Liver (tissue), 3 donors: ENCODE data around the gene TOMM40L.

ENCODE experiments used
- FOXA1 ChIP-seq: IDR thresholded peaks from 2 replicates; pipeline ENCODE4 v1.6.1; 2016; ENCODE audit warnings: antibody characterized with exemption
- JUND ChIP-seq, 2 donors: IDR thresholded peaks; 2 replicates each; pipeline ENCODE4 v1.6.1; 2016; ENCODE audit warnings: antibody characterized with exemption in 2 of 2
- RAD21 ChIP-seq, 2 donors: IDR thresholded peaks; 2 replicates each; pipeline ENCODE4 v1.6.1; 2016; ENCODE audit warnings: antibody characterized with exemption in 2 of 2, mild to moderate bottlenecking in 2 of 2
- TAF1 ChIP-seq: conservative IDR thresholded peaks from 2 replicates; pipeline ENCODE4 v1.6.1; 2016; ENCODE audit warnings: antibody characterized with exemption, mild to moderate bottlenecking
- YY1 ChIP-seq: IDR thresholded peaks from 2 replicates; pipeline ENCODE4 v1.6.1; 2016; ENCODE audit warnings: antibody characterized with exemption, mild to moderate bottlenecking
- TF ChIP-seq, protein P1 (sequence below): fragments of 150-350 bp; IDR thresholded peaks from 2 replicates; pipeline ENCODE4 v1.5.1; 2017; ENCODE audit warnings: improper control_type of control experiment, low read depth, low read length; ENCODE audit not compliant: missing input control
- TF ChIP-seq, protein P2 (sequence below): IDR thresholded peaks from 2 replicates; pipeline ENCODE4 v1.6.1; 2016; ENCODE audit warnings: antibody characterized with exemption, mild to moderate bottlenecking
- donor health status: healthy.
- donor health status: healthy.

DNA sequence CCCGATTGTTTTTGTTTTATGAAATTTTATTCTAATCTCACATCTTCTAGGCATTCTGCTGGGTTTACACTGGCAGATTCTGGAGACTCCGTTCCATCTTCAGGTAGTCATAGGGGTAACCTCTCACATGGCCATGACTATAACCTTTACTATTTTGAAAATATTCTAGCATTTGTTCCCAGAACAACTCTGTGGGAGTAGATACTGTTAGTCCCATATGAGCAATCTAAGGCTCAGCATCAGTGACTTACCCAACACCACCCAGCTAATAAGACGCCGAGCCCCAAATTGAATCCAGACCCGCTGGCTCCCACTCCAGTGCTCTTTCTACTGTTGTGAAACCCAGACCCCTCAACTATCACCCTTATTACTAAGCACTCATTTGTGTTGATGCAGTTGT, 36.8 kb upstream of the TOMM40L start:
- TF ChIP-seq, protein P1, sequence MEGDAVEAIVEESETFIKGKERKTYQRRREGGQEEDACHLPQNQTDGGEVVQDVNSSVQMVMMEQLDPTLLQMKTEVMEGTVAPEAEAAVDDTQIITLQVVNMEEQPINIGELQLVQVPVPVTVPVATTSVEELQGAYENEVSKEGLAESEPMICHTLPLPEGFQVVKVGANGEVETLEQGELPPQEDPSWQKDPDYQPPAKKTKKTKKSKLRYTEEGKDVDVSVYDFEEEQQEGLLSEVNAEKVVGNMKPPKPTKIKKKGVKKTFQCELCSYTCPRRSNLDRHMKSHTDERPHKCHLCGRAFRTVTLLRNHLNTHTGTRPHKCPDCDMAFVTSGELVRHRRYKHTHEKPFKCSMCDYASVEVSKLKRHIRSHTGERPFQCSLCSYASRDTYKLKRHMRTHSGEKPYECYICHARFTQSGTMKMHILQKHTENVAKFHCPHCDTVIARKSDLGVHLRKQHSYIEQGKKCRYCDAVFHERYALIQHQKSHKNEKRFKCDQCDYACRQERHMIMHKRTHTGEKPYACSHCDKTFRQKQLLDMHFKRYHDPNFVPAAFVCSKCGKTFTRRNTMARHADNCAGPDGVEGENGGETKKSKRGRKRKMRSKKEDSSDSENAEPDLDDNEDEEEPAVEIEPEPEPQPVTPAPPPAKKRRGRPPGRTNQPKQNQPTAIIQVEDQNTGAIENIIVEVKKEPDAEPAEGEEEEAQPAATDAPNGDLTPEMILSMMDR: no peak
- TF ChIP-seq FOXA1: no peak
- TF ChIP-seq, protein P2, sequence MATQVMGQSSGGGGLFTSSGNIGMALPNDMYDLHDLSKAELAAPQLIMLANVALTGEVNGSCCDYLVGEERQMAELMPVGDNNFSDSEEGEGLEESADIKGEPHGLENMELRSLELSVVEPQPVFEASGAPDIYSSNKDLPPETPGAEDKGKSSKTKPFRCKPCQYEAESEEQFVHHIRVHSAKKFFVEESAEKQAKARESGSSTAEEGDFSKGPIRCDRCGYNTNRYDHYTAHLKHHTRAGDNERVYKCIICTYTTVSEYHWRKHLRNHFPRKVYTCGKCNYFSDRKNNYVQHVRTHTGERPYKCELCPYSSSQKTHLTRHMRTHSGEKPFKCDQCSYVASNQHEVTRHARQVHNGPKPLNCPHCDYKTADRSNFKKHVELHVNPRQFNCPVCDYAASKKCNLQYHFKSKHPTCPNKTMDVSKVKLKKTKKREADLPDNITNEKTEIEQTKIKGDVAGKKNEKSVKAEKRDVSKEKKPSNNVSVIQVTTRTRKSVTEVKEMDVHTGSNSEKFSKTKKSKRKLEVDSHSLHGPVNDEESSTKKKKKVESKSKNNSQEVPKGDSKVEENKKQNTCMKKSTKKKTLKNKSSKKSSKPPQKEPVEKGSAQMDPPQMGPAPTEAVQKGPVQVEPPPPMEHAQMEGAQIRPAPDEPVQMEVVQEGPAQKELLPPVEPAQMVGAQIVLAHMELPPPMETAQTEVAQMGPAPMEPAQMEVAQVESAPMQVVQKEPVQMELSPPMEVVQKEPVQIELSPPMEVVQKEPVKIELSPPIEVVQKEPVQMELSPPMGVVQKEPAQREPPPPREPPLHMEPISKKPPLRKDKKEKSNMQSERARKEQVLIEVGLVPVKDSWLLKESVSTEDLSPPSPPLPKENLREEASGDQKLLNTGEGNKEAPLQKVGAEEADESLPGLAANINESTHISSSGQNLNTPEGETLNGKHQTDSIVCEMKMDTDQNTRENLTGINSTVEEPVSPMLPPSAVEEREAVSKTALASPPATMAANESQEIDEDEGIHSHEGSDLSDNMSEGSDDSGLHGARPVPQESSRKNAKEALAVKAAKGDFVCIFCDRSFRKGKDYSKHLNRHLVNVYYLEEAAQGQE: no peak
- no peak for TF ChIP-seq JUND (IDR thresholded peaks at IDR 0.05)
- no peak for TF ChIP-seq TAF1
- TF ChIP-seq RAD21 (IDR thresholded peaks at IDR 0.05): no peak
- no peak for TF ChIP-seq YY1
